Stomach (tissue), 9 donors: Measurements from ENCODE around the gene ANKRD44. TPM values are rescaled to one million over a fixed set of nuclear protein-coding genes. Genes with fewer than 3 reads are reported as not detected.
A peak's percentile ranks its signal among the peaks of the same experiment; 100 is the strongest.

Experiments used
- DNase-seq, 2 donors: peaks; one replicate each; pipeline versions ENCODE4 v3.0.0 to v3.0.0-alpha.2; 2013 to 2019
- H3K27ac ChIP-seq, 5 donors: fragments of 200-600 bp in 4 of 5; sonication (generic) in 4 of 5; one replicate each; pipeline ENCODE4 v1.5.1; 2013 to 2019; ENCODE audit warnings: mild to moderate bottlenecking in 1 of 5, moderate library complexity in 1 of 5
- H3K27me3 ChIP-seq, 3 donors: fragments of 200-600 bp; sonication (generic); one replicate each; pipeline ENCODE4 v1.5.1; 2017 to 2019; ENCODE audit warnings: mixed run types in 1 of 3
- H3K36me3 ChIP-seq, 4 donors: fragments of 200-600 bp; sonication (generic); 1 replicate in 3 of 4; 2 replicates in 1 of 4; pipeline ENCODE4 v1.5.1; 2016 to 2019
- H3K4me1 ChIP-seq, 4 donors: fragments of 200-600 bp; sonication (generic); one replicate each; pipeline ENCODE4 v1.5.1; 2016 to 2019
- H3K4me3 ChIP-seq, 4 donors: fragments of 200-600 bp; sonication (generic) in 3 of 4; one replicate each; pipeline ENCODE4 v1.5.1; 2016 to 2019; ENCODE audit warnings: mild to moderate bottlenecking in 1 of 4
- H3K9me3 ChIP-seq, 4 donors: fragments of 200-600 bp; sonication (generic); one replicate each; pipeline ENCODE4 v1.5.1; 2016 to 2019
- EP300 ChIP-seq: sonication (generic); formaldehyde crosslinking; IDR thresholded peaks from one replicate; pipeline ENCODE4 v1.6.1; 2017; ENCODE audit warnings: antibody characterized with exemption
- POLR2A ChIP-seq, 4 donors: fragments of 450-650 bp; IDR thresholded peaks; one replicate each; pipeline ENCODE4 v1.6.1; 2016; ENCODE audit warnings: antibody characterized with exemption in 4 of 4, control low read depth in 2 of 4, mild to moderate bottlenecking in 1 of 4, moderate library complexity in 1 of 4
- POLR2AphosphoS5 ChIP-seq, 3 donors: sonication (generic); formaldehyde crosslinking; IDR thresholded peaks; one replicate each; pipeline ENCODE4 v1.6.1; 2016; ENCODE audit warnings: antibody characterized with exemption in 3 of 3
- WGBS, 5 donors: extraction: QIAGEN DNeasy Blood & Tissue Kit in 3 of 5; methylation state at CpG; one replicate each; pipeline versions ENCODE4 v1.1.5 to v1.1.7; 2013 to 2018; 5-methylcytosine and 5-hydroxymethylcytosine counted together
- intact Hi-C: fragments of 100-400 bp; cut with DNase I; formaldehyde crosslinking; loops from one replicate; pipeline ENCODE4 v1.15.1; 2023; ENCODE audit warnings: low total_unique reads
- polyA plus RNA-seq, 3 donors: library from polyadenylated mRNA; stranded (reverse); fragments of 200-250 nt; gene quantifications; one replicate each; pipeline ENCODE4 v1.2.3, GENCODE V29; 2013
- total RNA-seq, 5 donors: library from RNA; depleted of rRNA; stranded (reverse); fragments of >200 nt; gene quantifications; one replicate each; pipeline versions ENCODE4 v1.1.0 to v1.2.3, GENCODE V29; 2014 to 2016
- TF ChIP-seq, protein P1 (sequence below), 7 experiments: fragments of 450-650 bp in 4 of 7; fragments of 200-600 bp in 3 of 7; sonication (generic) in 3 of 7; IDR thresholded peaks; one replicate each; pipeline ENCODE4 v1.5.1; 2016 to 2019; ENCODE audit warnings: antibody characterized with exemption in 7 of 7, control low read depth in 2 of 7, mild to moderate bottlenecking in 1 of 7
- donor health status: healthy with polysubstance abuse.
- donor health status: Bipolar disorder and iron deficiency.
- donor health status: healthy.

Gene ANKRD44
- total and polyA plus RNA-seq, 8 donors, result 1.2 to 58.4 (median 7.0) TPM

DNA sequence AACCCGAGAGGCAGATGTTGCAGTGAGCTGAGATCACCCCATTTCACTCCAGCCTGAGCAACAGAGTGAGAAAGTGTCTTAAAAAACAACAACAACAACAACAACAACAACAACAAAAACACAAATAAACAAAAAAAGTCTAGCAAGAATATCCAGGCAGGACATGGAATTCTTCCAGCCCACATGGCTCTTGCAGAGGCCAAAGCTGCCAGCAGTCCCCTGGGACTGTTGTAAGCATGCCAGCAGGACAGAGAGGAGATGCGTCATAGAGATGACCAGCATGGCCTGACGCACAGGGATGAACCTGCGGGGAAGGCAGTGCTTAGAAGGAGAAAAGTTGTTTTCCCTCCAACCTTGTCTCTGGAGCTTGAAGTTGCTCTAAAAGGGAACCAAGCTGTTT, 201.8 kb downstream of the ANKRD44 start:
- DNase-seq, result peak; percentile 29 to 46
- Histone ChIP-seq H3K4me1 (peaks cover 0 to 34% (median 11%) of the 10 kb centered on the region in 4 donors), H3K27me3 (no peaks in the 10 kb centered on the region), H3K36me3 (peaks cover 0 to 21% (median 7%) of the 10 kb centered on the region in 4 donors), H3K4me3 (no peak overlapping the region), H3K27ac (peak overlapping the region in 4 of 5 donors; percentile 16 to 75 (median 62)), H3K9me3 (no peaks in the 10 kb centered on the region)
- TF ChIP-seq EP300 (no peak), POLR2AphosphoS5 (IDR thresholded peaks at IDR 0.05) (peak in 1 of 3 donors; percentile 38)
- intact Hi-C loops, result no loop called here
- 69 to 82% (median 79%) methylated on average over 4 of the region's 4 CpGs for WGBS, 5 donors

GRCh38 chr2:197107291-197108269, 203.0 kb downstream of the ANKRD44 start:
- 62 to 83% (median 69%) methylated on average over 2 of the region's 2 CpGs for WGBS, 5 donors

DNA sequence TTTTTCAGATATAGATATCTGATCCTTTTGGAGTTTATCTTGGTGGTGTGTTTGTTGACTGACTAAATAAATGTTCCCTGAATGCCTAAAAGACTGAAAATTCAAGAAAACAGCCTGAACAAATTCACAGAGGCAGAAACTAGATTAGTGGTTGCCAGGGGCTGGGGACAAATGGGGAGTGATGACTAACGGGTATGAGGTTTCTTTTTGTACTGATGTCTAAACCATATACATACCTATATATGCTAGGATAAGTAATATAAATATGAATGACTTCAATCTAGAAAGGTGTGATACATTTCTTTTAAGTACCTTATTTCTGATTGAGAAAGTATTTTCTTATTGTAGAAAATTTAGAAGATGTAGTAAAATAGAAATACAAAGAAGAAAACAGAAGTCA, 207.2 kb downstream of the ANKRD44 start:
- H3K27ac ChIP-seq, result no peak overlapping the region
- intact Hi-C loops, result no loop called here
- H3K4me1 ChIP-seq, result peaks cover 0 to 17% (median 8%) of the 10 kb centered on the region in 4 donors
- WGBS, 5 donors, result 84 to 97% (median 92%) methylated on average over 1 of the region's 1 CpG
- peaks cover 0 to 26% (median 14%) of the 10 kb centered on the region in 4 donors for H3K36me3 ChIP-seq
- TF ChIP-seq EP300 (no peak), POLR2AphosphoS5 (IDR thresholded peaks at IDR 0.05) (no peak), POLR2A (IDR thresholded peaks at IDR 0.05) (no peak)
- TF ChIP-seq, protein P1, sequence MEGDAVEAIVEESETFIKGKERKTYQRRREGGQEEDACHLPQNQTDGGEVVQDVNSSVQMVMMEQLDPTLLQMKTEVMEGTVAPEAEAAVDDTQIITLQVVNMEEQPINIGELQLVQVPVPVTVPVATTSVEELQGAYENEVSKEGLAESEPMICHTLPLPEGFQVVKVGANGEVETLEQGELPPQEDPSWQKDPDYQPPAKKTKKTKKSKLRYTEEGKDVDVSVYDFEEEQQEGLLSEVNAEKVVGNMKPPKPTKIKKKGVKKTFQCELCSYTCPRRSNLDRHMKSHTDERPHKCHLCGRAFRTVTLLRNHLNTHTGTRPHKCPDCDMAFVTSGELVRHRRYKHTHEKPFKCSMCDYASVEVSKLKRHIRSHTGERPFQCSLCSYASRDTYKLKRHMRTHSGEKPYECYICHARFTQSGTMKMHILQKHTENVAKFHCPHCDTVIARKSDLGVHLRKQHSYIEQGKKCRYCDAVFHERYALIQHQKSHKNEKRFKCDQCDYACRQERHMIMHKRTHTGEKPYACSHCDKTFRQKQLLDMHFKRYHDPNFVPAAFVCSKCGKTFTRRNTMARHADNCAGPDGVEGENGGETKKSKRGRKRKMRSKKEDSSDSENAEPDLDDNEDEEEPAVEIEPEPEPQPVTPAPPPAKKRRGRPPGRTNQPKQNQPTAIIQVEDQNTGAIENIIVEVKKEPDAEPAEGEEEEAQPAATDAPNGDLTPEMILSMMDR (IDR thresholded peaks at IDR 0.05), result no peak
- no peak overlapping the region for H3K4me3 ChIP-seq
- H3K9me3 ChIP-seq, result no peaks in the 10 kb centered on the region
- no peak for DNase-seq
- no peaks in the 10 kb centered on the region for H3K27me3 ChIP-seq

More at GRCh38 chr2:197107291-197108269, 203.0 kb downstream of the ANKRD44 start:
- peaks cover 0 to 21% (median 7%) of the 10 kb centered on the region in 4 donors for H3K36me3 ChIP-seq
- no peaks in the 10 kb centered on the region for H3K9me3 ChIP-seq
- H3K4me3 ChIP-seq, result no peak overlapping the region
- peaks cover 0 to 27% (median 11%) of the 10 kb centered on the region in 4 donors for H3K4me1 ChIP-seq
- H3K27ac ChIP-seq, result peak overlapping the region in 4 of 5 donors; percentile 16 to 75 (median 62)
- no peak for TF ChIP-seq POLR2A (IDR thresholded peaks at IDR 0.05)
- TF ChIP-seq EP300, result no peak
- no peak for TF ChIP-seq POLR2AphosphoS5 (IDR thresholded peaks at IDR 0.05)
- TF ChIP-seq, protein P1 (IDR thresholded peaks at IDR 0.05), result no peak
- intact Hi-C loops, result no loop called here
- peak in 1 of 2 donors; percentile 43 for DNase-seq
- no peaks in the 10 kb centered on the region for H3K27me3 ChIP-seq

- TF ChIP-seq POLR2AphosphoS5 (IDR thresholded peaks at IDR 0.05), result no peak
- no peak for DNase-seq
- no peaks in the 10 kb centered on the region for H3K9me3 ChIP-seq
- no peak overlapping the region for H3K27ac ChIP-seq
- intact Hi-C loops, result no loop called here
- H3K4me1 ChIP-seq, result peaks cover 0 to 14% (median 7%) of the 10 kb centered on the region in 4 donors
- H3K27me3 ChIP-seq, result no peaks in the 10 kb centered on the region
- 76 to 86% (median 77%) methylated on average over 1 of the region's 1 CpG for WGBS, 5 donors
- peaks cover 0 to 22% (median 14%) of the 10 kb centered on the region in 4 donors for H3K36me3 ChIP-seq
- no peak overlapping the region for H3K4me3 ChIP-seq
These were observed 208.3 kb downstream of the ANKRD44 start for GRCh38 chr2:197102231-197102630.

- Histone ChIP-seq H3K4me3 (no peak overlapping the region), H3K27me3 (no peaks in the 10 kb centered on the region), H3K36me3 (peaks cover 0 to 22% (median 14%) of the 10 kb centered on the region in 4 donors), H3K27ac (no peak overlapping the region), H3K4me1 (peaks cover 0 to 10% (median 5%) of the 10 kb centered on the region in 4 donors), H3K9me3 (no peaks in the 10 kb centered on the region)
- TF ChIP-seq EP300 (no peak), POLR2AphosphoS5 (IDR thresholded peaks at IDR 0.05) (no peak), POLR2A (IDR thresholded peaks at IDR 0.05) (no peak)
- TF ChIP-seq, protein P1 (IDR thresholded peaks at IDR 0.05), result no peak
- no peak for DNase-seq
- intact Hi-C loops, result no loop called here
- WGBS, 5 donors, result 89 to 96% (median 95%) methylated on average over 2 of the region's 2 CpGs
These were observed 209.1 kb downstream of the ANKRD44 start for GRCh38 chr2:197101519-197101918.
